ENCODE results near the gene NDUFA3.
A peak's percentile ranks its signal among the peaks of the same experiment; 100 is the strongest.

Gene NDUFA3

DNA sequence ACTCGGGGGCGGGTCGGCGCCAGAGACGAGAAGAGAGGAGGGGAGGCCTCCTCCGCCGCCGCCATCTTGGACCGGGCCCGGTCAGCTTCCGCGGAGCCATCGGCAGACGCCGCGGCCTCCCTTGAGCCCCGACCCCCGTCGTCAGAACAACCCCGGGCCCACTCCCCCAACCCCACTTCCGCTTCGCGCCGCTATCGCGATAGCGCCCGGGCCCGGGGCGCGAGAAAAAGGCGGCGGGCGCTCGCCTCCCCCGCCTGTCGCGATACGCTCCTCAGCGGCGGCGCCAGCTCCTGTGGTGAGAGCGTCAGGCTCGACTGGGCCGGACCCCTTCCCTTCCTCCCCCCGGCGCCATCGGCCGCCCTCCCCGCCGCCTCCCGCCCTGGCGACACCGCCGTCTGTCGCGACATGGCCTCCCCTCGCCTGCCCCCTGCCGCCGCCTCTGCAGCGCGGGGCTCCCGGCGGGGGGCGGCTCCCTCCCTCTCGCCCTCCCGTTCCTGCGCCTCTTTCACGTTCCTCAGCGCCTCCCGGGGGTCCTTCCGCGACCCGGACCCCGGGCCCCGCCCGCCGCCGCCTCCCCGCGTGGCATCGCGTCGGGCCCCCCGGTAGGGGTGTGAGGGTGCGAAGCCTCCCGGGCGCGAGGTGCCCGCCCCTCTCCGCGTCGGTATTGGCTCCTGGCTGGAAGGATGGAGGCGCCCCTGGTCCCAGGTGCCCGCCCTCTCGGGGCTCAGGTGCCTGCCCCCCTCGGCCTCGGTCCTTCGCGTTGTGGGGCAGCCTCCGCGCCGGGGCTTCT, 35.2 kb downstream of the NDUFA3 start, which contains the start of gene CNOT3:
CNOT3 (plus strand) TSS at position 64 of the 790 bp plus-strand sequence. CDS start 5,217 bp downstream, outside the sequence.
- DNase-seq (ENCODE audit: extremely low read depth in 1 of 2, low read depth in 1 of 2) = peak in 1 of 2 donors; percentile 12

DNA sequence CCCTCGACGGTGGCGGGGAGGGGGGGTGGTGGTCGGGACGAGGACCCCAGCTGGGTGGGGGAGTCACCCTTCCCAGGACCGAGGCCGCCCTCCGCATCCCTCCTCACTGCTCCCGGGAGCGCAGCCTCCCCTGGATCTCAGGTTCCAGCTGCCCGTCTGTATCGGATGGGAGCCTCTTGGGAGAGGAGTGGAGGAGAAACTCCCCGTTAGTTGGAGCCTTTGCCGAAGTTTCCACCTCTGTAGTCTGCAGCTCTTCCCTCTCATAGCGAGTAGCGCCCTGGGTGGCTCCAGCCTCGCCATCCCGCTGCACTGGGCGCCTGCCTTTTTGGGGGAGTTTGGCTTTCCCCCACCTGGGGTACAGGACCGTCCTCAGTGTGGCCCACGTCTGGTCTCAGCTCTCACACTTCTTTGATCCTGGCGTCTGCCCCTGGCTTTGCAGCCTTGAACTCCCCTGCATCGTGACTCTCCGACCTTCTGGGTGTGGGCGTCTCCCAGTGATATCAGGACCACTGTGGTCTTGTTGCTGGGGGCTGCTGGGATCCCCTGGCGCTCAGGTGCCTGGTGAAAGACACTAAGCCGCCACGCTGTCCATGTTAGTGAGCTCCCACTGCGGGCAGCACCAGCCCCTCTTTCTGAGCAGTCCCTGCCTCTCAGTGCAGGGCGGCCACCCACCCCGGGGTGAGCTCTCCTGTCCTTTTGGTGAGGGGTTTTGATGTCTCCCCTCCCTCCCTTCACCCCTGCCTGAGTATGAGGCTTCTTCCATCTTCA, 36.0 kb downstream of the NDUFA3 start:
- DNase-seq (ENCODE audit: extremely low read depth in 1 of 2, low read depth in 1 of 2) = no peak

DNA sequence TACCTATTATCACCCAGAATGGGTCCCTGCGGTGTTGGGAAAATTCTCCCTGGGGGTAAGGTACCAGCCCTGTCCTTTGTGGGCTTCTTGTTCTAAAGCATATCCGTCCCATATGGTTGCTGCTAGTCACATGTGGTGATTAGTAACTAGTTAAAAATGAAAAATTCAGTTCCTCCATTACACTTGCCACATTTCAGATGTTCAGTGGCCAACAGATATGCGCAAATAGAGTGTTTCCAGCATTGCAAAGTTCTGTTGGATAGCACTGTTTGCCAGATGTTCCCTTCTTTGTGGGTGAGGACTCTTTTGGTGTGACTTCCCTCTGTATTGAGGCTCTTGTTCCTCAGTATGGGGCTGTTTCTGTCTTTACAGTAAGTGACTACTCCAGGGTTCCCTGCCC, 38.7 kb downstream of the NDUFA3 start:
- DNase-seq (ENCODE audit: extremely low read depth in 1 of 2, low read depth in 1 of 2) = no peak

DNA sequence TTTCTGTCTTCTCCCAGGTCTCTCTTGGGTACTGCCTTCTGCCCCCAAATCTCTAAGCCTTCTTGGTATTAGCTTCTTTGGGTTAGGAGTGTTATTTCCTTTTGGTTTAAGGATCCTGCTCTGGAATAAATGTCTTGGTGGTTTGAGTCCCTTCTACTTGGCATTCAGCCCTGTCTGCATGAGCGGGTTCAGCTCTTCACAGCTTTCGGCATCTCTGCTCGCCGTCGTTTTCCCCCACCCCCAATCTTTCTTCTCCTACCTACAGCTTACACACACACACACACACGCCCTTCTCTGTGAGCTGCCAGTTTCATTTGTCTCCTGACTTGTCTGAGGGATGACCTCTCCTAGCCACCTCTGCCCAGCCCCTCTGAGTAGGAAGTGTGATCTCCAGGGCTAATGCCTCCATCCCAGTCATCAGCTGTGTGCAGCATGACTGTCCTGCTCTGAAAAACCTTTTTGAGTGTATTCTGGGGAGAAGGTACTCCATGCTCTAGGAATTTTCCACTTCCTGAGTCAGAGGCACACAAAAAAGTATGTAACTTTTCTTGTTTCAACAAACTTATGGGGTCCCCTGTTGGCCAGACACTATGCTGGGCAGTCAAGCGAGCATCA, 39.6 kb downstream of the NDUFA3 start:
- DNase-seq (ENCODE audit: extremely low read depth in 1 of 2, low read depth in 1 of 2) = no peak

DNA sequence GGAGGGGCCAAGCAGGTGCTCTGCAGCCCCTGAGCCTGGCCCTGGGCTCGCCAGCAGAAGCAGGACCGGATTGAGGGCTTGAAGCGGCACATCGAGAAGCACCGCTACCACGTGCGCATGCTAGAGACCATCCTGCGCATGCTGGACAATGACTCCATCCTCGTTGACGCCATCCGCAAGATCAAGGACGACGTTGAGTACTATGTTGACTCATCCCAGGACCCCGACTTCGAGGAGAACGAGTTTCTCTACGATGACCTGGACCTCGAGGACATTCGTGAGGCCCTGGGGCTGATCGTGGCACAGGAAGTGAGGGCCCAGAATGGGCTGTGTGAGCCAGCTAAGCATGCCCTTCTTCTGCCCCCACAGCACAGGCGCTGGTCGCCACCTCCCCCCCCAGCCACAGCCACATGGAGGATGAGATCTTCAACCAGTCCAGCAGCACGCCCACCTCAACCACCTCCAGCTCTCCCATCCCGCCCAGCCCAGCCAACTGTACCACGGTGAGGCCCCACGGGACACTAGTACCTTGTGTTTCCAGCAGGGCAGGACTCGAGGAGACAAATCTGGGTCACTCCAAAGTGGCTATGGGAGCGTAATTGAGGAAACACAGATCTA, 43.0 kb downstream of the NDUFA3 start:
- DNase-seq (ENCODE audit: extremely low read depth in 1 of 2, low read depth in 1 of 2) = no peak

DNA sequence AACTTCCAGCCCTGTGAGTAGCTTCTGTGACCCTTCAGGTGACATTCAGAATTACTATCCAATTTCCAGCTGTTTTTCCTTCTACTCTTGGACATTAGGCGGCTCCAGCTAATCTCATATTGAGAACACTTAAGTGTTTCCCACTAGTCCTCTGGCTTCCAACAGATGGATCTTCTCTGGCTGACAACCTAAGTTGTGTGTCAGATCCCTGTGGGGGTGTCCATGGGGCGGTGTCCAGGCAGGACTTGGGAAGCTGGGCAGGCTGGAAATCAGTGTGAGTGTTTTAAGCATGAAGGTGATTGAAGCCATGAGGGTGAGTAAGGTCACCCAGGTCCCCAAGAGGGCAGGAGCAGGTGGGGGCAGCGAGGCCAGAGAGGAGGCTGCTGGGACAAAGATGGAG, 45.0 kb downstream of the NDUFA3 start:
- no peak for DNase-seq (ENCODE audit: extremely low read depth in 1 of 2, low read depth in 1 of 2)

DNA sequence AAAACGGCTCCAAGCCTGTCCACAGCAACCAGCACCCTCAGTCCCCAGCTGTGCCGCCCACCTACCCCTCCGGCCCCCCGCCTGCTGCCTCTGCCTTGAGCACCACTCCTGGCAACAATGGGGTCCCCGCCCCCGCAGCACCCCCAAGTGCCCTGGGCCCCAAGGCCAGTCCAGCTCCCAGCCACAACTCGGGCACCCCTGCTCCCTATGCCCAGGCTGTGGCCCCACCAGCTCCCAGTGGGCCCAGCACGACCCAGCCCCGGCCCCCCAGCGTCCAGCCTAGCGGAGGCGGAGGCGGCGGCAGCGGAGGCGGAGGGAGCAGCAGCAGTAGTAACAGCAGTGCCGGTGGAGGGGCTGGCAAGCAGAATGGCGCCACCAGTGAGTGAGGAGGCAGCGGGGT, 45.5 kb downstream of the NDUFA3 start:
- no peak for DNase-seq (ENCODE audit: extremely low read depth in 1 of 2, low read depth in 1 of 2)

DNA sequence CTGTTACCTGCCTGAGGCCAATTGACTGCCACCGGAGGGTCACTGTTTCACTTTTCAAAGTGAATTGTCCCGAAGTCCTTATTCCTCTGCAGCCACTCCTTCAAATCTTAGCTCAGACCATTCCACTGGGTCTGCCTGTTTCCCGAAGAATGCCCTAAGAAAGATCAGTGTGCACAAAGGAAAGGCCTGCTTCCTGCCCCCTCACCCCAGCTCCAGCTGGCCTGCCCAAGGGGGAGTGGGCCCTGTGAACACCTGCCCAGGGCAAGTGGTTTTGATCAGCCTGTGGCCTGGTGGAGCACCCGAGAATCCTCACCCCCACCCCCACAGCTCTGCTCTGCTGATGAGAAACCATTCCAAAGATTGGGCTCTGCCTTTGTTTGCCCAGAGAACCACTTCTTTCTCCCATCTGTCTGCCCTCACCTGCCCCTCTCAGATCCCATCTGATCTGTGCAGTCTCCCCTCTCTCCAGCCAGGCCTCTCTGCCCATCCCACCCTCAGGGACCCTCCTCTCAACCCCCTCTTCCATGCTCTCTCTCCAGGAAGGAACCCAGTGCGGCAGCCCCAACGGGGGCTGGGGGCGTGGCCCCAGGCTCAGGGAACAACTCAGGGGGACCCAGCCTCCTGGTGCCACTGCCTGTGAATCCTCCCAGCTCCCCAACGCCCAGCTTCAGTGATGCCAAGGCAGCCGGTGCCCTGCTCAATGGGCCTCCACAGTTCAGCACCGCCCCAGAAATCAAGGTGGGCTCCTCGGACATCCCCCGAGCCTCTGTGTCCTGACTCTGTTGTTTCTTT, 46.6 kb downstream of the NDUFA3 start:
- DNase-seq (ENCODE audit: extremely low read depth in 1 of 2, low read depth in 1 of 2) = no peak

DNA sequence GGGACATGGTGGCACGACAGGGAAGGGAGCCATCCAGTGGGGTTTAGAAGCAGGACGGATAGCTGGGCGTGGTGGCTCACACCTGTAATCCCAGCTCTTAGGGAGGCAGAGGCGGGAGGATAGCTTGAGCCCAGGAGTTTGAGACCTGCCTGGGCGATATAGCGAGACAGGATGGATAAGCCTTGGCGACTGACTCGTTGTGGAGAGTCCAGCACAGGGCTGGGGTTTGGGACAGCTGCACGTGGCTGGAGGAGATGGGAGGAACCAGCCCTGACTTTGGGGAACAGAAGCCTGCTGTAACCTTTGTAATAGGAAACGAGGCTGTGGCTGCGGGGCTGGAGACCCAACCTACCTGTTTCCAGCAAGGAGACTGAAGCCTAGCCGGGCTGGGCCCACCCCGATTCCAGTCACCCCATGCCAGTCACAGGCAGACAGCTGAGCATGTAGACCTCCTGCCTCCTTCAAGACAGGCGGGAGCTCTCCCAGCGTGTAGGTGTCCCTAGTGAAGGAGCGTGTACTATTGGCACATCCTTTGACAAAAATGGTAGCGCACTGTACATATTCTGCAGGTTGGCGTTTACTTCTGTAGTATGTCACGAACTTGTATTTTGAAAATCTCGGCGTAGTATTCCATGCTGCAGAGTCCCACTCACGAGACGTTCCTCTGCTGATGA, 48.8 kb downstream of the NDUFA3 start:
- no peak for DNase-seq (ENCODE audit: extremely low read depth in 1 of 2, low read depth in 1 of 2)

DNA sequence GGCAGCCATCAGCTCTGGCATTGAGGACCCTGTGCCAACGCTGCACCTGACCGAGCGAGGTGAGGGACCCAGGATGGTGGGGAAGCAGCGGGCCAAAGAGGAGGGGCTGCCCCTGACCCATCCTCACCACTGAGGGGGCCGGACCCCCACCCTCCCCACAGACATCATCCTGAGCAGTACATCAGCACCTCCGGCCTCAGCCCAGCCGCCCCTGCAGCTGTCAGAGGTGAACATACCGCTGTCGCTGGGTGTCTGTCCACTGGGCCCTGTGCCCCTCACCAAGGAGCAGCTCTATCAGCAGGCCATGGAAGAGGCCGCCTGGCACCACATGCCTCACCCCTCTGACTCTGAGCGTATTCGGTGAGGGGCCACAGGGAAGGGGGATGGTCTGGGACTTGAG, 49.6 kb downstream of the NDUFA3 start:
- DNase-seq (ENCODE audit: extremely low read depth in 1 of 2, low read depth in 1 of 2) = no peak

DNA sequence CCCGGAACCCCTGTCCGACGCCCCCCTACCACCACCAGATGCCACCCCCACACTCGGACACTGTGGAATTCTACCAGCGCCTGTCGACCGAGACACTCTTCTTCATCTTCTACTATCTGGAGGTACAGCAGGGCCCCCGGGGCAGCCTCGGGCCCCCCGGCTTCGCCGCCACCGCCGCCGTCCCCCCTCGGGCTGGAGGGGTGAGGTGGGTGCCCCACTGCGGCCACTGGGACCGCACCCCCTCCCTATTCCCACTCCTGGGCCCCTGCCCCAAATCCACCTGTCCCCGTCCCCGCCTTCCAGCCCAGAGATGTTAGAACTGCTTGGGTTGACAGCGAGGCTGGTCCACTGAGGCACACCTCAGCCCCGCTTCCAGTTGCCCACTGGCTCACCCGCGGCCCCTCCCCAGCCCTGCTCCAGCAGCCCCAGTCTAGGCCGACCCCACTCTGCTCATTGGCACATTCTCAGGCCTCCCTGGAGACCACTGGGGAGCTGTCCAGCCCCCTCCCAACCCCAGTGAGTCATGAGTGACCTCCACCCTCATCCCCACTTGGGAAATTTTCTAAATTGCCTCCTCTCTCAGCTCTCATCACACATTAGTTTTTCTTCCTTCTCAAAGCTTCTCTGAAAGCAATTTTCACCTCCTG, 50.3 kb downstream of the NDUFA3 start:
- DNase-seq (ENCODE audit: extremely low read depth in 1 of 2, low read depth in 1 of 2) = no peak

DNA sequence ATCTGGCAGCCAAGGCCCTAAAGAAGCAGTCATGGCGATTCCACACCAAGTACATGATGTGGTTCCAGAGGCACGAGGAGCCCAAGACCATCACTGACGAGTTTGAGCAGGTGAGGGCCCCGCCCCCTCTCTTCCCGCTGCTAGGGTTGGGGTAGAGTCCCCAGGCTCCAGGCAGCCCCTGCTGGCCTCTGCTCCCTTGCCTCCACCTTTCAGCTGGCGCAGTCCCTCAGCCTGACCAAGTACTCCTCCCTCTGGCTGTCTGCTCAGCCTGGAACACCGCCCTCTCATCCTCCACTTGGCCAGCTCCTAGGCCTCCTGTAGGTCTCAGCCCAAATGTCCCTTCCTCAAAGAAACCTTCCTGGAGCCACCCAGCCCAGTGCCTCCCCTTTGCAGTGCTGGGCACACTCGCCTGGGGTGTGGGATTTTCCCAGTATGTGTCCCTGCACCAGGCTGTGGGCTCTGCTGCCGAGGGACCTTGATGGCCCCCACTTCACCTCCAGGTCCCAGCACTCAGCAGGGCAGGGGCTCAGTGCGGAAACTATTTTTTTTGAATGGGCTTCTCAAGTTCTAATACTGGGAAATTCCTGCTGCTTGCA, 51.2 kb downstream of the NDUFA3 start:
- DNase-seq (ENCODE audit: extremely low read depth in 1 of 2, low read depth in 1 of 2) = no peak

DNA sequence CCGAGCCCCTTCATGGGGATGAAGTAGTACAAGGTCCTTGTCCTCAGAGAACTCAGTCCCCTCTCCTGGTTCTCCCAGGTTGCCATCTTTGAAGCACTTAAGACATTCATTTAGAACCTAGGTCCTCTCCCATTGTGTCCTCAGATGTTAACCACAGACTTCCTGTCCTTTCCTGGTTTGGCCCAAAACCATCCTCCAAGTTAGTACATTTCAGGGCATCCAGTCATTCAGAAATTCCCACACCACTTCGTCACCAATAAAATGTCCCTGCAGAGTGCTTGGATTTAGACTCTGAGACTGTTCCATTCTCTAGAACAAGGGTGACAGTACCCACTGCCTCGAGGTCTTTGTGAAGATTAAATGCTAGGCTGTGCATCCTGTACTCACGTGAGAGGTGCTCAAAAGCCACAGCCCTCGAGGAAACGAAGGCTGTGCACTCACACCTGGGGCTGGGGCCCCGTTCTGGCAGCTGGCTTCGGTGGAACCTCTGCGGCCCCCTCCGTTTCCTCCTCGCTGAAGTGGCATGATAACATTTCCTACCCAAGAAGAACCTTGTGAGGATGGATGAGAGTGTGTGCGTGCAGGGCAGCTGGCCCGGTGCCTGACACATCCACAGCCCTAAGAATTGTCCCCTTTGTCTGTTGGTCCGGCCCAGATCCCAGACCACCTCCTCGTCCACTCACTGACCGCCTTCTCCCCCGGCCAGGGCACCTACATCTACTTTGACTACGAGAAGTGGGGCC, 52.1 kb downstream of the NDUFA3 start:
- no peak for DNase-seq (ENCODE audit: extremely low read depth in 1 of 2, low read depth in 1 of 2)

DNA sequence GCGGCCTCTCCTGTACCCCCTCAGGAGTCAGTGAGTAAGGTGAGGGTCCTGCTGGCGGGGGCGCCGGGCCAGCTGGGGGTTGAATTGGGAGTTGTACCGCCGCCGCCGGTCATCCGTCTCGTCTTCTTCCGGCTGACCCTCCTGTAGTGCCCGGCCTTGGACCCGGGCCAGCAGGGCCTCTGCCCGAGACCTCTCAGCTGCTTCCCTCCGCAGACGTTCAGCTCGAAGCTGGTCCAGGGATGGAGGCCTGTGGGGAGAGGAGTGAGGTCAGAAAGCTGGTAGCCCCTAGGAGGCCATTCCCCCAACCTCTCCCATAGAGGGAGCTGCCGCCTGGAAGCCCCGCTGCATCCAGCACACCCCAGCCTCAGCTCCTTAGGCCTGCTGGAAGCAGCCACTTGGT, 53.0 kb downstream of the NDUFA3 start:
- DNase-seq (ENCODE audit: extremely low read depth in 1 of 2, low read depth in 1 of 2) = no peak

DNA sequence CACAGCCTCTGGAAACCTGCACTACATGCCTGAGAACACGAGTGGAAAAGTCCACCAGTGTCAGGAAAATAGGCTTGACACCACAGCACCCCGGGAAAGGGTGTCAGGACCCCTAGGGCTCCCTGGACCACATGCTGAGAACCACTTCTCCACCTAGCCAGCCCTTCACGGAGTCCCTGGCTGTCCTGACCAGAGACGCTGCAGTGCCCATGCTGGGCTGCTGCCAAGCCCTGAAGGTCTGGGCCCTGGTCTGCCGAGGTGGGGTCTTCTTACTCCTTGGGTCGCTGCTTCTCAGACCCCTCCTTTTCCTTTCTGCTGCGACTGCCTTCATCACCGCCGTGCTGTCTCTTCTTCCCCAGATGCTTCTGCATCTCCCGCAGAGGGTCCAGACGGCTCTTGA, 53.8 kb downstream of the NDUFA3 start:
- no peak for DNase-seq (ENCODE audit: extremely low read depth in 1 of 2, low read depth in 1 of 2)

DNA sequence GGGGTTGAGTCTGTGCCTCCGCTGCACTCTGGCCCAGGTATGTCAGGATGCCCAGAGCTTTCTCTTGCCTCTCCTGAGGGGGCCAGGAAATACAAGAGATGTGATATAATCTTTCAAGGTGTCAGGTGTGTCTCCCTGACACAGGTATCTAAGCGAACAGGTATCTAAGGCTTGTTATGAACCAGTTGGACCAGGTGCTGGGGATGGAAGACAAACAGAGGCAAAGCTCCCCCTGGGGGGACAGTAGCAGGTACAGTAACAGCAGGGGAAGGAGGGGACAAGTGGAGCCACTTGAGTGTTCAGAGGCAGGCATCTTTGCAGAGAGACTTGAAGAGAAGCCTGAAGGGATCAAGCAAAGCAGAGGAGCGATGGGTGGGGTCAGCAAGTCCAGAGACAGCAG, 54.3 kb downstream of the NDUFA3 start:
- DNase-seq (ENCODE audit: extremely low read depth in 1 of 2, low read depth in 1 of 2) = no peak
